Right kidney (tissue), 1 donor: ENCODE measurements around the gene WWP2.
"Not testable (repeated sequence)": the region's sequence is repeated elsewhere in the genome, so short reads cannot be mapped to it uniquely, and the experiment has no call there.

Source experiments
- DNase-seq: peaks from one replicate; pipeline ENCODE4 v3.0.0-alpha.2; 2016

The WWP2 gene

DNA sequence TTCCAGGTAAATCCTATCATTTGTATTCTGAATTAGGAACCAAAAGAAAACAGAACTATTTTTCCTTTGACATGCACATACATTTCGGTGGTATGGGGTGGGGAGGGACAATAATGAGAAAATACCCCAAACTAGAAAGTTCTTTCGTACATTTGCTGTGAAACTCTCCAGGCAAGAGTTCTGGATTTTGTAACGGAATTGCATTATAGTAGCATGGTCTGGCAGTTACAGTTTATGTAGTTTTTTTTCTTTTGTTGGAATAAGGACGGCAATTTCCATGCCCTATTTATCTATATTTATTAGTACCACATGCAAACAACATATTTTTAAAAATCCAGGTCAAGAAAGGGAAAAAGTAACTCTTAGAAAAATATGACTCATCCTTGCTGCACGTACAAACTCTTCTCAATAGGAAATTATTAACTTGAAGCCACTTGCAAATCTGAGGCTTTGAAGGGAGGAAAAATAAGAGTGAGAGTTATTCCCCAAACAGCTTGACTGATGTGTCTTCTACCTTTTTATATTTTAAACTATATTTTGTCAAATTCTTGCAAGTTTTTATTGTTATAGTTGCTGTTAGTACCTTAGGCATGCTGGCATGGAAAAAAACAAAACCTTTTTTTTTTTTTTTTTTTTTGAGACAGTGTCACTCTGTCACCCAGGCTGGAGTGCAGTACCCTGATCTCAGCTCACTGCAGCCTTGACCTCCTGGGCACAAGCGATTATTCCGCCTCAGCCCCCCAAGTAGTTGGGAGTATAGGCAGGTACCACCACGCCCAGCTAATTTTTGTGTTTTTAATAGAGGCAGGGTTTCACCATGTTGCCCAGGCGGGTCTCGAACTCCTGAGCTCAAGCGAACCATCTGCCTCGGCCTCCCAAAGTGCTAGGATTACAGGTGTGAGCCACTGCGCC is 69.3 kb downstream of the WWP2 start:
- DNase-seq = no peak

DNA sequence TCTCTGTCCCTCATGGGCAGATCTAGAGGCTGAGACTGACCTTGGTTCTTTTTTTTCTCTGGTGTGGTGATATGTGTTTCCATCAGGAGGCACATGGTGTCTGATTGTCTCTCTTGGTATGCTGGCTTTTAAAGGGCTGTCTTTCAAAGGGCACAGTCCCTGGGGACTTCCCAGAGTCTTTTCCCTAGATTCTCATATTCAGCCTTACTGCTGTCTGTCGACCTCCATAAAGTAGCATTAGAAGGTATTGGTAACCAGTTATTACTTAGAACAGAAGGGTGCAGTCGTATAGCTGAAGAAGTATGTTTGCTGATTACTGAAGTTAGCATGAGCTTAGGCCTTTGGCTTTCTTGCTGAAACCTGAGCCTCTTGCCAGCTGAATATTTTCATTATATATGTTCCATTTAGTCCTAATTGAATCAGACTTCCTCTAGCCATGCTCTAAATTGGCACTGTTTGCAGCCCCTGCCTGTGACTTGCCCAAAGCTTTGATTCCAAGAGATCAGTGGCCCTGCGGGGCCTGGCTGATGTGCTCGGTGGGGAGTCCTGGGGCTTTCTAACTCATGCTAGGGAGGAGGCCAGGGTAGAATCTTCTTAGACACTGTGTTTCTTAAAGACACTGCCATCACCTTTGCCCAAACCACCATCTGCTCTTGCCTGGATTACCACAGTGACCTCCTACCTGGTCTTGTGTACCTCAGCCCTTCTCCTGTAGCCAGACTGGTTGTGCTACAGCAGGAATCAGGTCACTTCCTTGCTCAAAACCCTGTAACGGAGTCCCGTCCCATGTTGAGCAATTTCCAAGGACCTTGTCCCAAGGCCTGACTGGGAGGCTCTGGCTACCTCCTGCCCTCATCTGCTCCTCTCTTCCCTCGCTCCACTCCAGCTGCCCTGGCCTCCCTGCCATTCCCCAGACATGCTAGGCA is 71.5 kb downstream of the WWP2 start:
- no peak for DNase-seq

DNA sequence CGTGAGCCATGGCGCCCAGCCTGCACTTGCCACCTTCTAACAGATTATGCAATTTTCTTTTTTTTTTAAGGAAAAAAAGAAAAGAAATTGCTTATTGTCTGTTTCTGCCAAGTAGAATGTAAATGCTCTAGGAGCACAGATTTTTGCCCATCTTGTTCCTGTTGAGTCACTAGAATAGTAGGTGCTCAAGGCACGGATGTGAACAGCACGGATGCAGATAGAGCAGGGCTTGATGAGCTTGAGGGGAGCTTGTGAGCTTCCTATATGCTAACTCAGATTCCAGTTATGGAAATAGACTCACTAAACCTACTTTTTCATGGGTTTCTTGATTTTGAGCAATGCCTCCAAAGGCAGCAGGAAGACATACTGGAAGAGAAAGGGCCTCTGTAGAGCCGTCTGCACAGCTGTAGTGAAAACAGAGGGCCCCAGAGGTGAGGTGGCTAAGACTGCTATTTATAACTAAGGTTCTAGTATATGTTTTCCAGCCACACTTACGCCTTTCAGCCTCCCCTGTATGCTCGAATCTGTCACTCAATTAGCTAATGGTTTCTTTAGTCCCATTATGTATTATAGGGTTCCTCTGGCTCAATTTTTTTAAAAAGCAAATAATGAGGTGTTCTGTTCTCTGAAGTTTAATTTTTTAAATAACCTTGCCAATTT is 72.8 kb downstream of the WWP2 start:
- DNase-seq = no peak

DNA sequence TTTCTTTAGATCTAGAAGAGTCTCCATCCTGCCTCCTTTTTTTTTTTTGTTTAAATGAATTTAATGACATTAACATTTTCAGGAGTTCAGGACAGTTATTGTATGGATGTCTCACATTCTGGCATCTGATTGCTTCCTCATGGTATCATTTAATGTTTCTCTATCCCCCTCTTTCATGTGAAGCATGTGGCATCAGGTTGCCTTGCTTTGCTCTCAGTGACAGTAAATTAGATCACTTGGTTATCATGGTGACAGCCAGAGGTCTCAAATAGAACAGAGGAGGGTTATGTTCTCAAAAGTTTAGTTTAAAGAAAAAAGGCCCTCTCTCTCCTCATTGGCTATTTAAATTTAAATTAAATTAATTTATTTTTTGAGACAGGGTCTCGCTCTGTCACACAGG is 74.1 kb downstream of the WWP2 start:
- no peak for DNase-seq

DNA sequence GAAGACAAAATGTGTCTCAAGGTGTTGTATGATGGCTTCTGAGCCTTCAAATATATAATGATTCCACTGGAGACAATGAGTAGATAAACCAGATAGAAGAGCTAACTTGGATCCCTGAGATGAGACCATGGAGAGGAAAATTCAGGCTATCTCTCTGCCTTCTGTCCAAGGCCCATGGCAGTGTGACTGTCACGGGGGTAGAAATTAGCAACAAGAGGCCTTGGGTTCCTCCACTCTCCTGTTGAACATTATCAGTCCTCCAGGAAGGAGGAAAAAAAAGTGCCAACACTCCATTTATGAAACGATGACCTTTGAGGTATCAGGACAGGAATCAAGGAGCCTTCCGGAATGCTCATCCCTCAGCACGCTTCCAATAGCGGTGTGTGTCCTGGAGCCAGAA is 75.2 kb downstream of the WWP2 start:
- DNase-seq = no peak

DNA sequence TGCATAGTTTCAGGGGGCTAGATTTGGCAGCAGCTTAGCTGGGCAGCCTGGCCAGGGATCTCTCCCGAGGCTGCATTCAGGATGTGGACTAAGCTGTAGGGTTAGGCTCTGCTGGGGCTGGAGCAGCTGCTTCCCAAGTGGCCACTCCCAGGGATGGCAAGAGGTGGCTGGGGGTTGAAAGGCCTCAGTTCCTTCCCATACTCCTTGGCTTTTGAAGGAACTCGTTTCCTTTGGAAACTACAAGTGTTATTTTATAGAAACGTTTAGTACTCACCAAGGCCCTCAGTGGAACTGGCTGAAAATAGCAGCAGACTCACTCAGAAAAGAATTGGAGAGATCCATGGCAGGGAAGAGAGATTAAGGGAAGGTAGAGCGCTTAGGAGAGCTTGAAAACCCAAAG is 76.4 kb downstream of the WWP2 start:
- no peak for DNase-seq

DNA sequence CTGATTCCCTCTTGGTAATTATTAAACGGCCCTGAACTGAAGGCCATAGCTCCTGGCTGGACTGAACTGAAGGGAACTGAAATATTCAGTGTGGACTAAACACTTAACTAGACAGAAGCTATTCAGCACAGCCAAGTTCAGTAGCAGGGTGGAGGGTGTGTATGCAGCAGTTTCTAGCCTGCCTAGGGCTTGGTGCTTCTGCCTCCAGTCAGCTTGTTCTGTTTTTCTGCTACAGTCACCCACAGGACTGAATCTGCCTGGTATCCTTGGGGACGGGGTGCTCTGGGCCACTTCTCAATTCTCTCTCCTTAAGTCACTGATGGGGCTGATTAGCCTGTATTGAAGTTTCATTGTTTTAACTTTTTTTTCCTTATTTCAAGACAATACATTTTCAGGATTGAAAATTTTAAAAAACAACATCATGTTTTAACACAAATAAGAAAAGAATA is 77.1 kb downstream of the WWP2 start:
- no peak for DNase-seq

DNA sequence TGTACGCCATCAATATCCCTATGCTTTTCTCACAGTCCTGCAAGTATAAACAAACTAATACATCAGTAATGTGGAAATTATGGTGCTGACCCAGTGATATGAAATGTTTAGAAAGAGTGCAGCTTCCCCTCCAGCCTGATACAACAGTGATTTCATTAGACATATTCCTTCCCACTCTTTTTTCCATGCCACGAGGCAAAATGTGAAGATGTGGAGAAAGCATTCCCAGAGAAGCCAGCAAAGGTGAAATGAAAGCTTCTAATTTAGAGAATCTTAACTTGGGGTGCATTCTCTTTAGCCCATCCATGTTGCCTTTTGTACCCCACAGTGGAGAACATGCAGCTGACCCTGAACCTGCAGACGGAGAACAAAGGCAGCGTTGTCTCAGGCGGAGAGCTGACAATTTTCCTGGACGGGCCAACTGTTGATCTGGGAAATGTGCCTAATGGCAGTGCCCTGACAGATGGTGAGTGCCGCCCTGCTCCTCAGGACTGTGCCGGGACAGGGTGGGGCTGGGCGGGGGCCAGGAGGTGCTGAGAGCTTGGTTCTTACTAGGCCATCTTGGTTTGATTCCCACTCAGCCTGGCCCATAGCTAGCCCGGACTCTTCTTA is 77.8 kb downstream of the WWP2 start:
- DNase-seq = no peak

DNA sequence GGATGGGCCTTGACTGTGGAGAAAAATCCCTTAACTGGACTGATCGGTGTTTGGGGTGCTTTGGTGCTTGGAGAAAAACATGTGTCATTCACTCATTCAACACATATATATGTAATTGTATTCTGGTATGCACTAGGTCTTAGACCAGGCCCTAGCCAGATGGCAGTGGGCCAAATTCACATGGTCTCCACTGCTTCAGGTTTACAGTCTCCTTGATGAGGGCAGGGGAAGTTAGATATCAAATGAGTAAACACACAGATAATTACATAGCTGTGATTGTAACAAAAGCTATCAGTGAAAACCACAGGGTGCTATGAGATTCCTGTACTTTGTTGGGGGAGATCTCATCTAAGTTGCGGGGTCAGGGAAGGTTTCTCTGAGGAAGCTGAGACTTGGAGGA is 78.8 kb downstream of the WWP2 start:
- DNase-seq = no peak

DNA sequence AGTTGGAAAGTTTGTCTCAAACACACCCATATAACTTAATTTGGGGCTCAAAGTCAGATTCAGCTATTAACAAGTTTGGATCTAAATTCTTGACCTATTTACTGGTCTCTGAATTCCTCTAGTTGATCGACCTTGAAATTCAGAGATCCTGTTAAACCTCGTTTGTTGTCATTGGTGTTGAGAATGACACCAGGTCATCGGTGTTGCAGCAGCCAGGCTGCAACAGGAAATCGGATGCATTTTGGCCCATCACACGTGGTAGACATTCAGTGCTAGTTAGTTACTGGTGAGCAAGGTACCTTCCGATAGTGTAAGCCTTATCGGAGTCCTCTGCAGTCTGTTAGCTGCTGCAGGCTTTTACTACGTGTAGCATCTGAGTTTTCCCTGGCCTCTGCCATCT is 82.3 kb downstream of the WWP2 start:
- DNase-seq = no peak

DNA sequence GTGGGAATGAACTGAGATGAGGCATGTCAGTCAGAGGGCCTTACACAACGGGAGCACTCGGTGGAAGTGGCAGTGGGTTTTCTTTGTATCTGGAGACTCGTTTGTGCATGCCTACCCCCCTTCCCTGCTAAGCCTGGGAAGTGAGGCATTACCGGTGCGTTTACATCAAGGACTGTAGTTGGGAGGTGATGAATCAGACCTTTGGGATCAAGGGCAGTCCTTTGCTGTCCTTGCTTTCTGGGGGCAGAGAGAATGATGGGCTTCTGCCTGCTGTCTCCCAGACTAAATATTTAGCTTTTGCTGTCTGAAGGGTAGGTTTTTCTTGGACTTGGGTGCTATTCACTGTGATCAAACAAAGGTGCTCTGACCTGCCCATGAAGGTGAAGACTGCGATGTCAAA is 83.0 kb downstream of the WWP2 start:
- no peak for DNase-seq

DNA sequence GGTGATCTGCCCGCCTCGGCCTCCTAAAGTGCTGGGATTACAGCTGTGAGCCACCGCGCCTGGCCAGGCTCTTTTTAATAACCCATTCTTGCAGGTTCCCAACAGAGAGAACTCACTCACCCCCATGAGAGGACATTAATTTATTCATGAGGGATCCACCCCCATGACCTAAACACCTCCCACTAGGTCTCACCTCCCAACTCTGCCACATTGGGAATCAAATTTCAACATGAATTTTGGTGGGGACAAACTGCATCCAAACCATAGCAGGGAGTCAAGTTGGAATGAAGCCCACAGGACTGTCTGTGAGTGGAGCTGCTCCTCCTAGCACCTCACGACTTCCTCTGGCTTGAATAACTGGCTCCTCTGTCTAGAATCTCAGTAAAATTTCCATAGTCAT is 85.5 kb downstream of the WWP2 start:
- DNase-seq = no peak

DNA sequence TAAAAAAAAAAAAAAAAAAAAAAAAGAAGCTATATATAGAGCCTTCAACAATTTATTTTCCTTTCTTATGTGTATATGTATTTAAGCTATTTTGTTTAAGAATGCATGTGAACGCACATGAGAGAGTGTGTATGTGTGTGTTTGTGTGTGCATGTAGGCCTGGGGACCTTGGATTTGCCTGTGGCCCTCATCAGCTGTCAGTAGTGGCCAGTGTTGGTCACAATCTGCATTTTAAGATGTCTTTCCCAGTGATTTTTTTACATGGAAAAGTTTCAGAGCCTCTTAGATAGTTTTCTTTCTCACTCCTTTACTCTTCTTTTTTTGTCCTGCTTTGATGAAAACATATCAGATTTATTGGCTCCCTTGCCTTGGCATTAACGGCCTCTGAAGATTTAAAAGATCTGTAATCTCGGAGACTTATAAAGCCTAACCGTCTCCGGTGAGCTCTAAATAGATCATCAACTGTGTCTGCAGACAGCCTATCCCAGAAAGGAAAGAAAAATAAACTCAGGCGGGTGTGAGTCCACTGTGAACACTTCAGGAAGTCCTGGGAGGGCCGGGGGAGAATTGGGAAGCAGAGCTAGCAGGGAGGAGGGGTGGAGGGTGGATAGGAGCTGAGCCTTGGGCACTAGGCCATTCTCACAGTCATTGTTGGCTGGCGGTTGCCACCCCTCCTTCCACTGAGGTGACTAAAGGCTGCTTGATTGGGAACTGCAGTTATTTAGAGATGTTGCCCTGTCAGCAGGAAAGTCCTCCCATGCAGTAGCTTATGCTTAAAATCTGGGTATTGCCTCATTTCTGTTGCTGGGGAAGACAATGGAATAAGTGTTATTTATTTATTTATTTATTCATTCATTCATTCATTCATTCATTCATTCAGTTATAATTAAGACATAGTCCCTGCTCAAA is 86.8 kb downstream of the WWP2 start:
- peak; percentile 36 for DNase-seq

DNA sequence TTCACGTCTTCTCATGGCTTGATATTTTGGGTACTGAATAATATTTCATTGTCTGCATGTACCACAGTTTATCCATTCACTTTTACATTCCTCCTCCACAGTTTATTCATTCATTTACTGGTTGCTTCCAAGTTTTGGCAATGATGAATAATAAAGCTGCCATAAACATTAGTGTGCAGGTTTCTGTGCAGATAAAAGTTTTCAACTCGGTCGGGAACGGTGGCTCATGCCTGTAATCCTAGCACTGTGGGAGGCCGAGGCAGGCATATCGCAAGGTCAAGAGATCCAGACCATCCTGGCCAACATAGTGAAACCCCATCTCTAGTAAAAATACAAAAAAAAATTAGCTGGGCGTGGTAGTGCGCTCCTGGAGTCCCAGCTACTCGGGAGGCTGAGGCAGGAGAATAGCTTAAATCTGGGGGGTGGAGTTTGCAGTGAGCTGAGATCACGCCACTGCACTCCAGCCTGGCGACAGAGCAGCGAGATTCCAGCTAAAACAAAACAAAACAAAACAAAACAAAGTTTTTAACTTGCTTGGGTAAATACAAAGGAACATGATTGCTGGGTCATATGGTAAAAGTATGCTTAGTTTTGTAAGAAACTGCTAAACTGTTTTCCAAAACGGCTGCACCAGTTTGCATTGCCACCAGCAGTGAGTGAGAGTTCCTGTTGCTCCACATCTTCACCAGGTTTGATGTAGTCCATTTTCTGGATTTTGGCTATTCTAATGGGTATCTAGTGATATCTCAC is 89.5 kb downstream of the WWP2 start:
- no peak for DNase-seq

DNA sequence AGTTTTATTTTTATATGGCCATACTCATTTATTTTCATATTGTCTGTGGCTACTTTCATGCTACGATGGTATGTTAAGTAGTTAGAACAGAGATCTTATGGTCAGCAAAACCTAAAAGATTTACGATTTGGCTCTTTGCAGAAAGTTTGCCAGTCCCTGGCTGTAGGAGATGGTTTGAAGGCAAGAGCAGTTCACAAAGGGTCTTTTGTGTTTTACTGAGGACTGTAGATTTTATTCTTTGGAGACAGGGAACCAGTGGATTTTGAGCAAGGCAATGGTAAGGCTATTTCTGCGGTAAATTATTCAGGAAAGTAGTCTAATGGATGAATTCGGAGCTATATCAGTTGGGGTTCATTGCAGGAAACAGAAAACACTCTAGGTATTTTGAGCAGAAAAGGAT is 90.7 kb downstream of the WWP2 start:
- DNase-seq = no peak

DNA sequence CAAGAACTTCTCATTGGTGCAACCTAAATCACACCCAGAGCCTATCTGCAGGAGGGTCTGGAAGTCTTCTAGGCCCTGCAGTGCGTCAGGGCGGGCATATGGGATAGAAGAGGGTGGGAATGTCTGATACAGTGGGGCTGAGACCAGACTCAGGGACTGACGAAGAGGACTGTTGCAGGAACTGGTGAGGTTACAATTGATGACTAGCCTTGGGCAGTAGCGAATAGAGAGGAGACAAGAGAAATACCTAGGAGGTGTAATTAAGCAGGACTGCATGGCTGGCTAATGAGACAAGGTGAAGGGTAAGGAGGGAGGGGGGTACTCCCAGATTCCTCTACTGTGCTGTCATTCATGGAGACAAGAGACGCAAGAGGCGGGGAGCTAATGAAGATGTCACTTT is 91.3 kb downstream of the WWP2 start:
- no peak for DNase-seq

DNA sequence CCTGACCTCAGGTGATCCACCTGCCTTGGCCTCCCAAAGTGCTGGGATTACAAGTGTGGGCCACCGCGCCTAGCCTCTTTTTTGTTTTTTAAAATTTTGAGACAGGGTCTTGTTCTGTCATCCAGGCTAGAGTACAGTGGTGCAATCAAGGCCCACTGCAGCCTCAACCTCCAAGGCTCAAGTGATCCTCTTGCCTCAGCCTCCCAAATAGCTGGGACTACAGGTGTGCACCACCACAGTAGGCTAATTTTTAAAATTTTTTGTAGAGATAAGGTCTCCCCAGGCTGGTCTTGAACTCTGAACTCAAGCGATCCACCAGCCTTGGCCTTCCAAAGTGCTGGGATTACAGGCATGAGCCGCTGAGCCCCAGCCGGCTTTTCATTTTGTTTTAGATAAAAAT is 92.6 kb downstream of the WWP2 start:
- not testable (repeated sequence) for DNase-seq

DNA sequence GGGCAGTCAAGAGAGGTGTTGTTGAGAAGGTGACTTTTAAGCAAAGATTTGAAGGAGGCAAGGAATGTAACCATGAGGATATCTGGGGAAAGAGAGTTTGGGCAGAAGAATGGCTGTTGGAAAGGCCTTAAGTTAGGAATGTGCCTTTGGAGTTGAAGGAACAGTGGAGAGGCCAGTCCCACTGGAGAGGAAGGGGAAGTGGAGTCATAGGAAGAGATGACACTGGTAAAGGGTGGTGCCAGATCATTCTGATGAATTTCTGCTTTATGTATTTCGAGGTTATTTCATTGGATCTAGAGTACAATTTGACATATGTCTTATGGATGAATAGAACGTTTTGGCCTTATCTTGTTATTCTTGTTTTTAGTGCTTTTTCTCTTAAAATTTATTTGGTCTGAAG is 93.5 kb downstream of the WWP2 start:
- no peak for DNase-seq

DNA sequence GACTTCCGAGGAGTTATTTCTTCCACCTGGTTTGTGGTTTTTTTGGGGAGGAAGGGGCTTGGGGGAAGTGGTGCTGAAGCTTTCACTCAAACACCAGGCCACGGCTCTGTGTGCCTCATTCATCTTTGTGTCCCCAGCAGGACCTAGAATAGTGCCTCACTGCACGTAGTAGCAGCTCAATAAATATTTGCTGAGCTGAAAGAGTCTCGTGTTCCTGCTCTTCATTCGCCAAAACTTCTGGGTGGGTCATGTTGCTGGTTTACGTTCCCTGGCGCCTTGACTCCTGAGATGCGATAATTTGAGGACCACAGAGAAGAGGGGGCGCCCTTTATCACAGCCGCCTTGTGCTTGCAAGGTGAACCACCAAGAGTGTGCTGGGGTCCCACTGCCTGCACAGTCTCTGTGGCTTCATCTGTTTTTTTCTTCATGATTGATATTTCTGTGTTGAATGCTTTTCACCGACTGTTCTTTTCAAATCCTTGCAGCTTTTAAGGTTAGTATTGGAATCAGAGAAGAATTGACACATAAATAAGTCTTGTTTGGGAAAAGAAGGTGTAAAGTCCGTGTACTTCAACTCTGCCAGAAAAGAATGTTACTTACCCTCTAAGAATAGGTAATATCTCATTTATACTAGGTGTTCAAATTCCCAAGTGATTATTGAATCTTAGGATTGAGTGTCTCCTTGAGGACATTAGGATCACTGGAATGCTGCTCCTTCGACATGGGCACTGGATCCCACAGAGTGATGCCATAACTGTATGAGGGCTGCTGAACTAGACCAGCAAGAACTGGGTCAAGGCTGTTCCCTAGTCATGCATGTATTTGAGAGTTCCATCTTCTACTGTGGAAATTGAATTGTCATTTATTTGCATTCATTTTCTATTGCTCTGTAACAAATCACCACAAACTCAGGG is 96.3 kb downstream of the WWP2 start:
- no peak for DNase-seq
